ENCODE results near the gene CACNA1H.
"Not testable (repeated sequence)": the region's sequence is repeated elsewhere in the genome, so short reads cannot be mapped to it uniquely, and the experiment has no call there.

Gene CACNA1H

DNA sequence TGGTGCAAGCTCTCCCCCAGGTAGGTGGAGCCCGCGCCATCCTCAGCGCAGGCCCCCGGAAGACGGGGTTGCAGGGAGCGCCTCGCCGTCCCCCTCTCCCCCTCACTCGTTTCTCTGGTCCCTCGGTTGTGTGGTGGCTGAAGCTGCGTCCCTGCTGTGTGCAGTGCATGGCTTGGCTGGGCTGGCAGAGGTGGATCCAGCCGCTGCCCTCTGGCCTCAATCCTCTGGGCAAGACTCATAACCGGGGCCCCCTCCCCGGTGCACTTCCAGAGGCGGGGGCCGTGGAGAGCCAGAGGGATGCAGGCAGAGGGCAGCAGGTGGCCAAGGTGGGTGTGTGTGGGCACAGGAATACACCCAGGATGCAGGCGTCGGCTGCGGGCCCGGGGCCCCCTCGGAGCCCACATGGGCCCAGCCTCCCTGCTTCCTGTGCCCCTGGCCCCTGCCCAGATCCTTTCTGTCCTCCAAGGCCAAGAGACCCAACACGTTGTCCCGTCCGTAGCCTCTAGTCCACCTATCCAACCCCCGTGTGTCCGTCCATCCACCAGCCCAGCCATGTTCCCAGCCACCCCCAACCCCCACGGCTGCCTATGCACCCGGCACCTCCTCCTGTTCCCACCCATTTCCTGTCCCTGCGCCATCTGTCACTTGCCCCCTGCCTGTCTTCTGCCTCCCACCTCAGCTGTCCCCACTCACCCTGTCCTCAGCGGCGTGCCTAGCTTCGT, 62.8 kb downstream of the CACNA1H start:
- DNase-seq = no peak

DNA sequence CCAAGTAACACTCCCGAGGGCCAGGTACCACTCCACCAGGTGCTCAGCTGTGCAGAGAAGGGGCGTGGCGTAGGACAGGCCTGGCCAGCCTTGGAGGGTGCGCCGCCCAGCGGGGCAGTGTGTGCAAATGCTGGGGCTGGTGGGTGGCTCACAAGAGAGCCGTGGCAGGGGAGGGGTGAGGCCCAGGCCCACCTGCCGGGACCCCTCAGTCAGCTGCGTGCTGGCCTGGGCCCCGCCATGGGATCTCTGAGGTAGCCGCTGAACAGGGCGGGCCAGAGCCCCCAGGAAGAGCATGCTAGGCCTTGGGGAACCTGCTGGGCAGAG, 63.4 kb downstream of the CACNA1H start:
- DNase-seq = no peak

DNA sequence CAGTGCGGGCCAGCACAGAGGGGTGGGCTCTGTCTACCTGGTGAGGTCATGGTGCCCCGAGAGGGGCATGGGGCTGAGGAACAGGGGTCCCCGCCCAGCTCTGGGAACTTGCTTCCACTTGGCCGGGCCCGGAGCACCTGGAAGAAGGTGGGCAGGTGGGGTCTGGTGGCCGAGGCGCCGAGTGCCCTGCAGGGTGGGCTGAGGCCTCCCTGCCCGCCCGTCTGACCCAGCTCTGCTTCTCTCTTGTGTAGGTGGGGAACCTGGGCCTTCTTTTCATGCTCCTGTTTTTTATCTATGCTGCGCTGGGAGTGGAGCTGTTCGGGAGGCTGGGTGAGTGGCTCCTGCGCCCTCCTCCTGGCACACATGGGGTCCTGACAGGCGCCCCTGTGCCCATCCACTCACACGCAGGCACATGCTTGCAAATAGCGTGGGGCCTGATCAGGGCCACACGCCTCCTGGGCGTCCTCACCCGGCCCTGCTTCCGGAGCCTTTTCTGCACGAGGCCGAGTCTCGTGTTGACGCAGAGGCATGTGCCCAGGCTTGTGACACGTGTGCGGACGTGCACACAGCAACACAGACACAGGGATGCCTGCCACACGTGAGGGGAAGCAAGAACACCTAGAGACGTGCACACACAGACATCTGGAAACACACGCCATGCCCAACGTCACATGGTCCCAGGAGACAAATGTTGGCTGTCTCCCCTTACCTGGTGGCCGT, 63.9 kb downstream of the CACNA1H start:
- no peak for DNase-seq

DNA sequence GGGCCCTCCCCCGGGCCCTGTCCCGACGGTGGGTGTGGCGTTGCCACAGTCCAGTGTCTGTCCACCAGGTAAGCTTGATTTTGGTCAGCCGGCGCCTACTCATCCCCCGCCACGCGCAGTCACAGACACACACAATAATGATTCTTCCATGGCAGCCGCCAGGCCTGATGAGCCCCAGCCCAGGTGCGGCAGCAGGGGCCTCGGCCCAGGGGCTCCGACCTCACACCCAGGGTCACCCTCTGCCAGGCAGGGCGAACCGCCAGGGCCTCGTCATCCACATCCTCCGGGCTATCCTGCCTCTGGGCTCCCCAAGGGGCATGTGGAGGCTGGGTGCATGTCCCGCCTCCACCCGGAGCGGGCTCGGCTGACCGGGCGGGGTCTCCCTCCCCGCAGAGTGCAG, 64.6 kb downstream of the CACNA1H start:
- DNase-seq = no peak

DNA sequence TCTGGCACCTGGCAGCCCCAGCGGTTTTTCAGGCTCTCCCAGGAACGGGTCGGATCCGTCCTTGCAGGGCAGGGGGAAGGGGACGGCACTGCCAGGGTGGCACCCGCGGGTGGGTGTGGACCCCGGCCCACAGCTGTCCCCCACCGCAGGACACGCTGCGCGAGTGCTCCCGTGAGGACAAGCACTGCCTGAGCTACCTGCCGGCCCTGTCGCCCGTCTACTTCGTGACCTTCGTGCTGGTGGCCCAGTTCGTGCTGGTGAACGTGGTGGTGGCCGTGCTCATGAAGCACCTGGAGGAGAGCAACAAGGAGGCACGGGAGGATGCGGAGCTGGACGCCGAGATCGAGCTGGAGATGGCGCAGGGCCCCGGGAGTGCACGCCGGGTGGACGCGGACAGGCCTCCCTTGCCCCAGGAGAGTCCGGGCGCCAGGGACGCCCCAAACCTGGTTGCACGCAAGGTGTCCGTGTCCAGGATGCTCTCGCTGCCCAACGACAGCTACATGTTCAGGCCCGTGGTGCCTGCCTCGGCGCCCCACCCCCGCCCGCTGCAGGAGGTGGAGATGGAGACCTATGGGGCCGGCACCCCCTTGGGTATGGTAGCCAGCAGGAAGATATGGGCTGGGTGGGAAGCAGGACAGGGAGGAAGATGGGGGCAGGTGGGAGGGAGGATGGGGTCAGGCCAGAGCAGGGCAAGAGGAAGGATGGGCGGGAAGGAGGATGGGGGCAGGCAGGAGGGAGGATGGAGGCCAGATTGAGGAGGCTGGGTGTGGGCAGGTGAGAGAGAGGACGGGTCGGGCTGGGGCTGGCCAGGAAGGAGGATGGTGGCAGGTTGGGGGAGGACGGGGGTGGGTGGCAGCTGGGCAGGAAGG, 65.4 kb downstream of the CACNA1H start:
- DNase-seq = no peak

DNA sequence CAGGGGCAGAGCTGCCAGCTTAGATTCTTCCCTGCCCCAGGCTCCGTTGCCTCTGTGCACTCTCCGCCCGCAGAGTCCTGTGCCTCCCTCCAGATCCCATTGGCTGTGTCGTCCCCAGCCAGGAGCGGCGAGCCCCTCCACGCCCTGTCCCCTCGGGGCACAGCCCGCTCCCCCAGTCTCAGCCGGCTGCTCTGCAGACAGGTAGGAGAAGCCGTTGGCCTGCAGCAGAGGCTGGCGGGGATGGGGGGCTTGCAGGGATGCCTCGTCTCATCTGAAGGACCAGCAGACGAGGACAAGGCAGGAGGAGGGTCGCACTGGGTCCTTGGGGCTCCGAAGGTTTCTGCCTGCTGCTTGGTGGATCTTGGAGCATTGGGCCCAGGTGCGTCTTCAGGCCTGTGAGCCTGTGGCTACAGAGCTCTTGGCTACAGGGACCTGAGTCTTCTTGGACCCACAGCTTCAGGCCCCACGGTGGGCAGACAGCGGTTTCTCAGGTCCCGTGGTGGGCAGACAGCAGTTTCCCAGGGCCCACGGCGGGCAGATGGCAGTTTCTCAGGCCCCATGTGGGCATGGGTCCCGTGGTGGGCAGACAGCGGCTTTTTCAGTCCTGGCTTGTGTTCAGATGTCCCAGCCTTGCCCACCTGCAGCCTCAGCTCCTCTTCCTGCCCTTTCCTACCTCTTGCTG, 66.2 kb downstream of the CACNA1H start:
- DNase-seq = no peak

DNA sequence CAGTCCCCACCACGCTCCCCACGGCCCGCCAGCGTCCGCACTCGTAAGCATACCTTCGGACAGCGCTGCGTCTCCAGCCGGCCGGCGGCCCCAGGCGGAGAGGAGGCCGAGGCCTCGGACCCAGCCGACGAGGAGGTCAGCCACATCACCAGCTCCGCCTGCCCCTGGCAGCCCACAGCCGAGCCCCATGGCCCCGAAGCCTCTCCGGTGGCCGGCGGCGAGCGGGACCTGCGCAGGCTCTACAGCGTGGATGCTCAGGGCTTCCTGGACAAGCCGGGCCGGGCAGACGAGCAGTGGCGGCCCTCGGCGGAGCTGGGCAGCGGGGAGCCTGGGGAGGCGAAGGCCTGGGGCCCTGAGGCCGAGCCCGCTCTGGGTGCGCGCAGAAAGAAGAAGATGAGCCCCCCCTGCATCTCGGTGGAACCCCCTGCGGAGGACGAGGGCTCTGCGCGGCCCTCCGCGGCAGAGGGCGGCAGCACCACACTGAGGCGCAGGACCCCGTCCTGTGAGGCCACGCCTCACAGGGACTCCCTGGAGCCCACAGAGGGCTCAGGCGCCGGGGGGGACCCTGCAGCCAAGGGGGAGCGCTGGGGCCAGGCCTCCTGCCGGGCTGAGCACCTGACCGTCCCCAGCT, 67.3 kb downstream of the CACNA1H start:
- DNase-seq = no peak

DNA sequence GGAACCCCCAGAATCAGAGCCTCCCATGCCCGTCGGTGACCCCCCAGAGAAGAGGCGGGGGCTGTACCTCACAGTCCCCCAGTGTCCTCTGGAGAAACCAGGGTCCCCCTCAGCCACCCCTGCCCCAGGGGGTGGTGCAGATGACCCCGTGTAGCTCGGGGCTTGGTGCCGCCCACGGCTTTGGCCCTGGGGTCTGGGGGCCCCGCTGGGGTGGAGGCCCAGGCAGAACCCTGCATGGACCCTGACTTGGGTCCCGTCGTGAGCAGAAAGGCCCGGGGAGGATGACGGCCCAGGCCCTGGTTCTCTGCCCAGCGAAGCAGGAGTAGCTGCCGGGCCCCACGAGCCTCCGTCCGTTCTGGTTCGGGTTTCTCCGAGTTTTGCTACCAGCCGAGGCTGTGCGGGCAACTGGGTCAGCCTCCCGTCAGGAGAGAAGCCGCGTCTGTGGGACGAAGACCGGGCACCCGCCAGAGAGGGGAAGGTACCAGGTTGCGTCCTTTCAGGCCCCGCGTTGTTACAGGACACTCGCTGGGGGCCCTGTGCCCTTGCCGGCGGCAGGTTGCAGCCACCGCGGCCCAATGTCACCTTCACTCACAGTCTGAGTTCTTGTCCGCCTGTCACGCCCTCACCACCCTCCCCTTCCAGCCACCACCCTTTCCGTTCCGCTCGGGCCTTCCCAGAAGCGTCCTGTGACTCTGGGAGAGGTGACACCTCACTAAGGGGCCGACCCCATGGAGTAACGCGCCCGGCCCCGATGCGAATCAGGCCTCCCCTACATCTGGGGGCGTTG, 68.1 kb downstream of the CACNA1H start:
- no peak for DNase-seq

DNA sequence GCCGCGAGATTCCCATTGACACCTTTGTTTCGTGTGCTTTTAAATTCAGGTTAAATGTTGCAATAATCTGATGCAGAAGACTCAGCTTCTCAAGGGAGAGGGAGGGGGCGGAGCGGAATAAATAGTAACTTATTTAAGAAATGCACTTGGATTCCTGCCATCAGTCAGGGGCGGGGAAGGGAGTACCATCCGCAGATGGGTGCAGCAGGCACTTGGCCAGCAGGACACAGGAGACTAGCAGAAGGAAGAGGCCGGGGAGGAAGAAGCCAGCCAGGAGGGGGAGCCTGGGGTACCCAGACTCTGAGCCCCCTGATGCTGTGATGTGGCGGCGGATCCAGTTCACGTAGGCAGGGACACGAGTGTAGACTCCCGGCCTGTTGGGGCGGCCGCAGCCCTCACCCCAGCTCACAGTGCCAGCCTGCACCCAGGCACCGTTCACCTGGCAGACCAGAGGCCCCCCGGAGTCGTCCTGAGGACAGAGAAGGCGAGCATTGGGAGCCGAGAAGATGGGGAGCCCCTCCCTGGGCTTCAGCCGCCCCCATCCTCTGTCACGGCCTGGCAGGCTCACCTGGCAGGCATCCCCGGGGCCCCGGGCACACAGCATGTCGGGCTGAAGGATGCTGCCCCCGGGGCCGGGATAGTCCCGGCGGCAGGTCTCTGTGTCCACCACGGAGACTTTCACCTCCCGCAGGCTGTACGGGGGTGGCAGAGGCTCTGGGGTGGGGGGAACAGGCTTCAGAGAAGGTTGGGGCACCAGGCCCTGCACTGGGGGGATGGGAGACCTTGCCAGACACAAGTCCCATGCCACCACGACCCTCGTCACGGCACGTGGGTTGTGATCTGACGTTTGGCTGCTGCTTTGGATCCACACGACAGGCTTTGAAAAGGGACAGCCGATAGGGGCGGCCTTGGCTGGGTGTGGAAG, 69.0 kb downstream of the CACNA1H start:
- no peak for DNase-seq

DNA sequence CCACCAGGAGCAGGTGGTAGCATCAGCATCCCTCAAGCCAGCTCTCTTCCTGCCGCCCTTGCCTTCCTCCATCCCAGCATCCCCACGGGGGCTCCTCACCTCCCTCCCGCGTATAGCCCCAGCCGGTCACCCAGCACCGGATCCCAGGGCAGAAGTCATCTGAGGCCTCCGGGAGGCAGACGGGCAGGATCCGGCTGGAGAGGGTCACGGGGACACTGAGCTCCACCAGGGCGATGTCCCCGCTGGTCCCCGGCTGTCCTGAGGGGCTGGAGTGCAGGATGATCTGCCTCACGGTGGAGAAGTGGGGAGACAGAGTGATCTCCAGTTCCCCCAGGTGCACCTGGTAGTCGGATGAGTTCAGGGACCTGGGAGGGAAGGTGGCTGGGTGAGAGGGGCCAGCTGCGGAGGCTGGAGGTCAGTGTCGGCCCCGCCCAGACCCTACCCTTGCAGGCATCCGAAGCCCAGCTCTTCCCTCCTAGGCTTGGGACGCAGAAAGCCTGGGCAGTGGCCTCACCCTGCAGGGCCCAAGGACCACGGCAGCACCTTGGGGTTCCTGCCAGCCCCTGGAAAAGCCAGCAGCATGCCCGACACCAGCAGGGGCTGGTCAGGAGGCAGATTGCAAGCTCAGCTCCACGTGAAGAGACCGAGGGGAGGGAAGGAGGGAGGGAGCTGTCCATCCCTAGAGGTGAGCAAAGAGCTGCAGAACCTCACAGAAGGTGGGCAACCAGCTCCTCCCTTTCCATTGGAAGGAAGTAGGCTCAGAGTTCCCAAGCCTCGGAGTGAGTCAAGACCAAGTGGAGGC, 69.8 kb downstream of the CACNA1H start:
- no peak for DNase-seq

DNA sequence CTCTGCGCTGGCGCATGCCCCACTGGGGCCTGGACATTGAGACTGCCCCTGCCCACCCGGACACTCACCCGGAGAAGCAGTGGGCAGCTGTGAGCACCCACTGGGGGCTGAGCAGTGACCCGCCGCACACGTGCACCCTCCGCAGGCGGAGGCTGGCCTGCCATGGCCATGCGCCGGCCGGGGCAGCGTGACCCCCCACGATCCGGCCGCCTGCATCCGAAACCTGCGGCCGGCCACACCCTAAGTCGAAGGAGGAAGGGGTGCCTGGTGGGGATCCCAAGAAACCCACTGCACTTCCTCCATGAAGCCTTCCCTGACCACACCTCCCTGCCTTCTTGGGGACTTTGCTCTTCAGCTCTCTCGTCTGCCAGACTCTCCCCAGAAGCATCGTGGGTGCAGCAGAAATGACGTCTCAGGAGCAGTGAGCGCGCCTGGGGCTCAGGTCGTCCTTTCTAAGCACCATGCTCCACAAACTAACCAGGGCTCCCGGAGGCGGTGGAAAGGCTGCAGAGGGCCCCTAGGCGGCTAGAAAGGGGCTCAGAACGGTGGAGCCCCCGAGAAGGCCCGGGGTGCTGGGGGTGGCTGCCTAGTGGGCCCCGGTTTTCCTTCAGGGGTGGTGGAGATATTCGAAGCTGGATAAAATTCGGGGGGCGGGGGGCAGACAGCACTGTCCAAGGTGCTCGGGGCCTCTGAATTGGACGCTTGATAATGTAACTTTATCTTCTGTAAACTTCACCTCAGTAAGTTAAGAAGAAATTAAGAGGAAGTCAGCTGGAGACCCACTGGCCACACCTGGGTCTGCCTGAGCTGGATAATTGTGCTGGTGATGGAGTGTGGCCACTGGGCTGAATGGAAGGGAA, 70.7 kb downstream of the CACNA1H start:
- DNase-seq = no peak

DNA sequence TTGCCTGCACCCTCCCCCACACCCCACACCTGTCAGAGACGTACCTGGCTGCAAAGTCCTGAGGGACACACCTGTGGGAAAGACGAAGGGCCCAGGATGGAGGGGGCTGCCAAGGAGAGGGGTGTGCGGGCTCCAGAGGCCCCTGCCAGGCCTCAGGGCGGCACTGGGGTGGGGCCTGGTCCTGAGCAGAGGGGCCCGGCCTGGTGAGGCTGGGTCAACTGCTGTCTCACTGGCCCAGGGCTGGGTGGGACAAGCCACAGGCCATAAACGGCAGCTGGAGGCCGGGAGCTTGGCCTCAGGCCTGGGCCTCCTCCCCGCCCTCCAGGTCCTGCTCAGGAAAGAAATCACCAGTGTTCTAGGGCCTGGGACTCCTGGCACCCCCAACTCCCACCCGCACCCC, 71.7 kb downstream of the CACNA1H start:
- DNase-seq = no peak

DNA sequence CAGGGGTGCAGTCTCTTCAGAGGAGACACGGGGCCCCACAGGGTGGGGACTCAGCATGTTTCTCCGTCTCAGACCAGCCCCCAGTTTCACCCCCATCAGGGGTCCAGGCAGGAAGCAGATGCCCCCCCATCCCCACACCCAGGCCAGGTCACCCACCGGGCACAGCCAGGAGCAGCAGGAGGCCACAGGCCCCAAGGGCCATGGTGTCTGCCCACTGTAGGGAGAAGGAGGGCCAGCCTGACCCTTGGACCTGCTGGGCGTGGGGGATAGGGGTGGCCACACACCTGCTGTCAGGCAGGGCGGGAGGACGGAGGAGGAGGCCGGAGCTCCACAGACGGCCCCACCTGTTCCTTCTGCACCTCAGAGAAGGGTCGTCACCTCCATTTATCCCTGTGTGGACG, 72.1 kb downstream of the CACNA1H start, which contains the start of gene TPSG1:
TSS of gene TPSG1 (minus strand) at position 218 of the 401 bp plus-strand sequence. CDS start at position 202, 16 bp downstream.
- no peak for DNase-seq

DNA sequence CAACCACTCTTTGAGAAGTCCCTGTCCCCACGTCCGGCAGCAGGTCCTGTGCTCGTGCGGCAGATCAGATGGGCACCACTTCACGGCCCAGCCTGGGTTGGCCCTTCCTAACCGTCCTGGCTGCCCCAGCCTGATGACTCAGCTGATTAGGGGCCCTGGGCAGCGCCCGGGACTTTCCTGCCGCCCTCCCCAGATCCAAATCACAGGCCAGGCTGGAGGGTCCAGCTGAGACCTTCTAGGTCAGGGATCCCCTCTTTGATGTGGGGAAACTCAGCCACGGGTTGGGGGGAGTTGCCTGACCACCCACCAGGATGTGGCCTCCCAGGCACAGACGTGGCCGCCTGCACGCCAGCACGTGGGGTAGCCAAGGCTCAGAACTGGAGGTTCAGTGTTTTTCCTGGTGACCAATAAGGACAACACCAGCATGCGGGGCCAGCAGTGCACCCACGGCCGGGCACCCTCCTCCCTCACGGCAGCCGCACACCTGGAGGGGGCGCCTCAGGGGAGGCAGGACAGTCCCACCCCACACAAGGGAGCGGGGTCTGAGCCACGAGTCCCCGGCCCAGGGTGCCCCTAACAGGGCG, 72.9 kb downstream of the CACNA1H start:
- DNase-seq = not testable (repeated sequence)

DNA sequence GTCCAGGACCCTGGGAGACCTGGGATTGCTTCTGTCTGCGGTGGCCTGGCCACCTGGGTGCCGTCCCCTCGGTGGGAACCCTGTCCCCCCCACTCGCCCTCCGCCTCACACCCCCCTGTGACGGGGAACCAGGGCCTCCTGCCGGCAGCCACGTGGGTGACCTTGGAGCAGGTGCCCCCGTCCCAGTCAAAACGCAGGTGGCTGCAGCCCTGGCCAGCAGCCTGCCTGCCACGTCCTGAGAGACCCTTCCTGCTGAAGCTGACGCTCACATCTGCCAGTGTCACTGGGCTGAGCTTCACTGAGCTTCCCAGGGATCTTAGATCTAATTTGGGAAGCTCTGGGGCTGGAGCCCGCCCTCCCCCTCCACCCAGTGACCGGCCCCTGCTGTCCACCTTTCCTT, 73.8 kb downstream of the CACNA1H start:
- DNase-seq = not testable (repeated sequence)

DNA sequence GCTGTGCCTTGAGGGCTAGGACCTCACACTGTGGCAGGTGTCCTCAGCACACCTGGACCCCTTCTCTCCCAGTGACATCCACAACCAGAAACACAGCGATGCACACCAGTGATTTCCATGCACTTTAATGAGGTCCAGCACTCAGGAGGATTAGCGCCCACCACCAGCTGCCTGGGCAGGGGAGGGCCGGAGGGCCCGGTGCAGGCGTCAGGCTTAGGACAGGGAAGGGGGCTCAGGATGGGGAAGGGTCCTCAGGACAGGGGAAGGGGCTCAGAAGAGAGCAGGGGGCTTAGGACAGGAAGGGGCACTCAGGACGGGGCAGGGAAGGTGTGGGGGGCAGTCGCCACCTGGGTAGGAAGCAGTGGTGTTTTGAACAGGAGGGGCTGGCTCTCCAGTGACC, 75.3 kb downstream of the CACNA1H start:
- not testable (repeated sequence) for DNase-seq

DNA sequence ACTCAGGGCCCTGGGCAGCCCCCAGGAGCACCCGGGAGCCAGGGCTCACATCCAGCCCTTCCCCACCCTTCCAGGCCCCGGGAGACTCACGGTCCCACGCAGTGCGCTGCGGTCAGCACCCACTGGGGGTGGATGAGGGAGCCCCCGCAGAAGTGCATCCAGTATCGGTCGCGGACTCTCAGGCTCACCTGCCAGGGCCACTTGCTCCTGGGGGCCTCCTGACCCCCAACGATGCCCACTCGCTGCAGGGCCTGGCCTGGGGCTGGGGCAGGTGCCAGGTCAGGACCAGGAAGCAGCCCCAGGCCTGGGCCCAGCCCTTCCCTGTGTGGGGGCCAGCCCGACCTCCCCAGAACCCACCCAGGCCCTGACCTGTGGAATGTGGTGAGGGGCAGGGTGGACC, 76.6 kb downstream of the CACNA1H start:
- not testable (repeated sequence) for DNase-seq

DNA sequence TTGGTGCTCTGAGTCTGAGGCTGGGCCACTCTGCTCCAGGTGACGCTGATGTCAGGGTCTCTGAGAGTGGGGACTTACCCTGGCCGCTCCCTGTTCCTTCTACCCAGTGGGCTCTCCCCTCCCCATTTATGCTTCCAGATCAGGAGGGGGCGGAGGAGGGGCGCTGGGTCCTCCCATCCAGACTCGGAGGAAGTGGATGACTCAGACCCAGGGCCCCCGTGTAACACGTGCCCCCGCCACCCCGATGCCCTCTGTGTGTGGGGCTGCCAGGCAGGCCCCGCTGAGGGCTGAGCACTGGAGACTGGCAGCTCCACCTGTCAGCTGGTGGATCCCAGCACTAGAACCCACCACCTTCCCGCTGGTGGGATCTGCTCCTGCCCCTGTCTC, 77.2 kb downstream of the CACNA1H start, which contains the start of gene TPSB2:
TSS of gene TPSB2 (minus strand) at position 101 of the 387 bp plus-strand sequence. CDS start 233 bp downstream, outside the sequence.
- not testable (repeated sequence) for DNase-seq
